HS-27A (cell line): ENCODE results near the gene RECQL5.
"Not testable (repeated sequence)": the region's sequence is repeated elsewhere in the genome, so short reads cannot be mapped to it uniquely, and the experiment has no call there.

ENCODE experiments used
- DNase-seq: peaks from one replicate; pipeline ENCODE4 v3.0.0-alpha.2; 2012; ENCODE audit warnings: low read depth, missing footprints

Gene RECQL5

GRCh38 chr17:75647921-75648320 is 19.0 kb downstream of the RECQL5 start:
- DNase-seq = no peak

- no peak for DNase-seq
Measured at GRCh38 chr17:75647061-75647460, 19.9 kb downstream of the RECQL5 start.

GRCh38 chr17:75646638-75646992 is 20.3 kb downstream of the RECQL5 start:
- no peak for DNase-seq

GRCh38 chr17:75645889-75646637 is 20.9 kb downstream of the RECQL5 start:
- DNase-seq = no peak

- DNase-seq = no peak
Measured at GRCh38 chr17:75645501-75645888, 21.5 kb downstream of the RECQL5 start.

GRCh38 chr17:75643643-75644017 is 23.3 kb downstream of the RECQL5 start:
- no peak for DNase-seq

GRCh38 chr17:75642784-75643642 is 23.9 kb downstream of the RECQL5 start:
- DNase-seq = no peak

GRCh38 chr17:75642182-75642783 is 24.7 kb downstream of the RECQL5 start:
- no peak for DNase-seq

GRCh38 chr17:75641343-75641742 is 25.6 kb downstream of the RECQL5 start:
- DNase-seq = no peak

- no peak for DNase-seq
Measured at GRCh38 chr17:75640556-75641119, 26.3 kb downstream of the RECQL5 start.

GRCh38 chr17:75639771-75640555 is 27.0 kb downstream of the RECQL5 start:
- no peak for DNase-seq

- DNase-seq = no peak
Measured at GRCh38 chr17:75639327-75639726, 27.6 kb downstream of the RECQL5 start.

GRCh38 chr17:75638893-75639292 is 28.1 kb downstream of the RECQL5 start:
- no peak for DNase-seq

- not testable (repeated sequence) for DNase-seq
Measured at GRCh38 chr17:75638039-75638438, 28.9 kb downstream of the RECQL5 start.

- no peak for DNase-seq
Measured at GRCh38 chr17:75637551-75637950, 29.4 kb downstream of the RECQL5 start.

- DNase-seq = no peak
Measured at GRCh38 chr17:75637143-75637538, 29.8 kb downstream of the RECQL5 start.

- DNase-seq = no peak
Measured at GRCh38 chr17:75636381-75637142, 30.4 kb downstream of the RECQL5 start.

GRCh38 chr17:75635610-75636202 is 31.2 kb downstream of the RECQL5 start:
- no peak for DNase-seq

GRCh38 chr17:75634754-75635609 is 32.0 kb downstream of the RECQL5 start:
- DNase-seq = no peak

GRCh38 chr17:75634376-75634740 is 32.6 kb downstream of the RECQL5 start:
- DNase-seq = no peak
